WI38 (cell line): ENCODE data around the gene PRDM16.

Source experiments
- H3K4me3 ChIP-seq: 2 replicates; pipeline ENCODE4 v1.5.1; 2011; ENCODE audit warnings: low read depth, mild to moderate bottlenecking, control low read depth, low read length
- CTCF ChIP-seq: IDR thresholded peaks from 2 replicates; pipeline ENCODE4 v1.5.1; 2012; ENCODE audit warnings: low read depth, mild to moderate bottlenecking, control low read depth, low read length

Gene PRDM16

DNA sequence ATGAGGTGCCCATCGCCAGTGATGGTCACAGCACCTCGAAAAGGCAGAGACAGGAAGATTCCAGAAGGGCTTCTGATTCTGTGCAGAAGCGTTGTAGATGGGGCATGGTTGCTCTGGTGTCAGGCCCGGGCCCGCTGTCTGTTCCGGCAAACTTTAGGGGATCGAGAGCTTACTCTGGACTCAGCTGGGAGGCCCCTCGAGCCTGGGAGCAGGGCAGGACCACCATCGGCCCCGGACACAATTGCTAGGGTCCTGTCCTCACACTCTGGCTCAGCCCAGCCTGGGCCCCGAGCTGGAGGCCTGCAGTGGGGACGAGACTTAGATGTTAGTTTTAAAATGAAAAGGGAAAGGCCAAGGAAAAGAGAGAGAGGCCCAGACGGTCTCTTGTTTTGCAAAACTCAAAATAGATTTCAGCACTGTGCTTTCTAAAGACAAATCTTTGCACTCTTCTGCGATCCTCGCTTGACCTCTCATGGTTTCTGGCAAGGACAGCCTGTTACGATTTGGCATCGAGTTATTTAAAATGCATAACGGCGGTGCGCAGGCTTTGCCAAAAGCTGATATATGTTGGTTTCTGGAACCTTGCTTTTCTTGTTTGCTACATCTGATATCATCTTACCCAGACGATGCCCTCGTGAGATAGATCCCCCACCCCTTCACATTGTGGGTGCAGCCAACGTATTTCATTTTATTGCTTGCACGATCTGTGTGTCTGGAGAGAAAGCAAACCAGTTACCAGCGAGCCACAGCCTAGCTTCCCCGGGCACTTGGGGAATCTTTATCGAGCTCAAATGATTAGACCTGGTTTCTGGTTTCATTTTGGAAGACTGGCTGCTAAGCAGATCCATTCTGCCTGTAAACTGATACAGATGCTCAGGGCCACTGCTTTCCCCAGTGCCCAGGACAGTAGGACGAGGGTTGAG, 58.0 kb downstream of the PRDM16 start:
- no peak overlapping the region for H3K4me3 ChIP-seq
- no peak for TF ChIP-seq CTCF

- TF ChIP-seq CTCF: no peak
- no peak overlapping the region for H3K4me3 ChIP-seq
These were observed 58.7 kb downstream of the PRDM16 start for GRCh38 chr1:3127738-3128137.

DNA sequence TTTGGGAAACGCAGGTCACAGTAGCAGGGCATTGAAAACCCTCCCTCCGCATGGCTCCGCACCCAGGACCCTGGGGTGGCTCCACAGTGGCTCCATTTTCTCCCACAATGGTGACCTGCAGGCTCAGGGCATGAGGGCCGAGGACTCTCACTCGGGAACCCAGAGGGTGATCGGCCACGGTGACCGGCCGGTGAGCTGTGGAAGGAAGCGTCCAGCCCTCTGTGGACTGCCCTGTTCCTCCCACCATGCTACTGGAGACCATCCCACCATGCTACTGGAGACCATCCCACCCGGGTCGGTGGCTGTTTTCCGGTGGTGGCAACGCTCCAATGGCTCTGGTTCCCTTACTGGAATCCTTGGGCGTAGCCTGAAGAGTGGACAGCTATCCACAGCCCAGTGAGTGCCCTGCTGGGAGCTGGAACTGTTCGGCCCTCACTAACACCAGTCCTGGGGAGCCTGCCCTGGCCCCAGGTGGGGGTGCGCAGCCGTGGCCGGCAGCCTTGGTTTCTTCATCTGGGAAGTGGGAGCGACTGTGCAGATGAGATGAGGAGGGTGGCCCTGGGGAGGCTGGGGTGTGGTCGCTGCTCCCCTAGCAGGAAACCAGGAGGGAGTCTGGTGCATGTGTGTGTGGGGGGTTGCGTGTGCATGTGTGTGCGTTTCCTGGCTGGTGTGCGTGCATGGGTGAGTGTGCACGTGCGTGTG, 59.6 kb downstream of the PRDM16 start:
- no peak for TF ChIP-seq CTCF
- no peak overlapping the region for H3K4me3 ChIP-seq

GRCh38 chr1:3129133-3129490, 60.1 kb downstream of the PRDM16 start:
- no peak overlapping the region for H3K4me3 ChIP-seq
- no peak for TF ChIP-seq CTCF

DNA sequence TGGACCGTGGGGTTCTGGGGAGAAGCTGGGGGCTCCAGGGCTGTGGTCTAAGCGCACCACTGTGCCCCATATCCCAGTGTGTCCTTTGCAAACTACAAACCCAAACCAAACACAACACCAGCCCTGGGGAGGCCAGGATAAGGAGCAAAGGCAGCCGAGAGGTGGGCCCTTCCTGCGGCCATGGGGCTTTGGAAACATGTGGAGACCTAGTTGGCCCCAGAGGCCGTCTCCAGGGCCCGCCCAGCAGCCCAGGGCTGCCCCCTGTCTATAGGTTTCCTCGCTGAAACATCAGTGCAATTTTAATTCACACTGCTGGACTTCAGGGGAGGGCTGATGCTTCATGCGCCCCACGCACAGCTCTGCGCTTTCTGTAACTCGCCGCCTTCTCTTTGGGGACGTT, 61.3 kb downstream of the PRDM16 start:
- H3K4me3 ChIP-seq: no peak overlapping the region
- no peak for TF ChIP-seq CTCF

GRCh38 chr1:3132660-3133059, 63.7 kb downstream of the PRDM16 start:
- no peak for TF ChIP-seq CTCF
- no peak overlapping the region for H3K4me3 ChIP-seq

DNA sequence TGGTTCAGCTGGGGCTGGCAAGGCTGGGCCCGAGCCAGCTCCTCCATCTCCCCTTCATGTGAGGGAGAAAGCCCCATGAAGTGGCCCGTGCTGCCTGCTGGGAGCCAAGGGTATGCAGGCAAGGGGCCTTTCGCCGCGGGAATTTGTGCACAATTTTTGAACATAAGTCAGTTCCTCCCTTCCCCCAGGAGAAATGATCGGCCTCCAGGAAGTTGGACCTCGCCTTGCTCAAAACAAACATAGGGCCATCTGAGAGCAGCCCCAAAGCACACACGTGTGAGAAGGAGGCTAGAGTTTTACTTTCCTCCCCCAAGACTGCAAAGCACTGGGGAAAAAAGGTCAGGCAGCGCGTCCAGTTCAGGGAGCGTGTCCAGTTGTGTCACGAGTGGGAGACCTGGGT, 64.7 kb downstream of the PRDM16 start:
- TF ChIP-seq CTCF: no peak
- H3K4me3 ChIP-seq: no peak overlapping the region
